ENCODE measurements around the gene CALML5.

CALML5 gene

GRCh38 chr10:5502571-5503476, 3.5 kb upstream of the CALML5 start:
- no peak overlapping the region for H3K4me3 Mint-ChIP-seq
- H3K36me3 Mint-ChIP-seq (ENCODE audit: low read depth), result no peaks in the 10 kb centered on the region
- H3K9me3 Mint-ChIP-seq, result no peaks in the 10 kb centered on the region
- no peaks in the 10 kb centered on the region for H3K4me1 Mint-ChIP-seq (ENCODE audit: low read depth)
- H3K27ac Mint-ChIP-seq, result no peak overlapping the region
- peaks cover 13% of the 10 kb centered on the region for H3K27me3 Mint-ChIP-seq

GRCh38 chr10:5502061-5502521, 2.7 kb upstream of the CALML5 start:
- Mint-ChIP-seq H3K27me3 (peaks cover 13% of the 10 kb centered on the region), H3K4me3 (no peak overlapping the region), H3K4me1 (ENCODE audit: low read depth) (no peaks in the 10 kb centered on the region), H3K27ac (no peak overlapping the region), H3K9me3 (no peaks in the 10 kb centered on the region), H3K36me3 (ENCODE audit: low read depth) (no peaks in the 10 kb centered on the region)

- no peaks in the 10 kb centered on the region for H3K4me1 Mint-ChIP-seq (ENCODE audit: low read depth)
- no peaks in the 10 kb centered on the region for H3K36me3 Mint-ChIP-seq (ENCODE audit: low read depth)
- H3K27ac Mint-ChIP-seq, result no peak overlapping the region
- no peaks in the 10 kb centered on the region for H3K9me3 Mint-ChIP-seq
- H3K4me3 Mint-ChIP-seq, result no peak overlapping the region
- H3K27me3 Mint-ChIP-seq, result peaks cover 13% of the 10 kb centered on the region
Measured at GRCh38 chr10:5500910-5501309, 1.5 kb upstream of the CALML5 start.

- Mint-ChIP-seq H3K4me1 (ENCODE audit: low read depth) (no peaks in the 10 kb centered on the region), H3K4me3 (no peak overlapping the region), H3K9me3 (no peaks in the 10 kb centered on the region), H3K27ac (no peak overlapping the region), H3K36me3 (ENCODE audit: low read depth) (no peaks in the 10 kb centered on the region), H3K27me3 (peaks cover 13% of the 10 kb centered on the region)
Measured at GRCh38 chr10:5500162-5500670, 846 bp upstream of the CALML5 start.

- no peak overlapping the region for H3K27ac Mint-ChIP-seq
- no peaks in the 10 kb centered on the region for H3K9me3 Mint-ChIP-seq
- H3K27me3 Mint-ChIP-seq, result peaks cover 13% of the 10 kb centered on the region
- no peaks in the 10 kb centered on the region for H3K4me1 Mint-ChIP-seq (ENCODE audit: low read depth)
- no peaks in the 10 kb centered on the region for H3K36me3 Mint-ChIP-seq (ENCODE audit: low read depth)
- H3K4me3 Mint-ChIP-seq, result no peak overlapping the region
Measured at GRCh38 chr10:5498791-5499492, 428 bp downstream of the CALML5 start.

- Mint-ChIP-seq H3K36me3 (ENCODE audit: low read depth) (no peaks in the 10 kb centered on the region), H3K27ac (no peak overlapping the region), H3K9me3 (no peaks in the 10 kb centered on the region), H3K27me3 (peaks cover 9% of the 10 kb centered on the region), H3K4me1 (ENCODE audit: low read depth) (no peaks in the 10 kb centered on the region), H3K4me3 (no peak overlapping the region)
Measured at GRCh38 chr10:5497948-5498730, 1.2 kb downstream of the CALML5 start.

GRCh38 chr10:5497289-5497688, 2.1 kb downstream of the CALML5 start:
- Mint-ChIP-seq H3K9me3 (no peaks in the 10 kb centered on the region), H3K4me3 (no peak overlapping the region), H3K36me3 (ENCODE audit: low read depth) (no peaks in the 10 kb centered on the region), H3K4me1 (ENCODE audit: low read depth) (no peaks in the 10 kb centered on the region), H3K27me3 (peaks cover 5% of the 10 kb centered on the region), H3K27ac (no peak overlapping the region)

- no peaks in the 10 kb centered on the region for H3K36me3 Mint-ChIP-seq (ENCODE audit: low read depth)
- H3K27ac Mint-ChIP-seq, result no peak overlapping the region
- no peaks in the 10 kb centered on the region for H3K4me1 Mint-ChIP-seq (ENCODE audit: low read depth)
- H3K4me3 Mint-ChIP-seq, result no peak overlapping the region
- no peaks in the 10 kb centered on the region for H3K9me3 Mint-ChIP-seq
- H3K27me3 Mint-ChIP-seq, result peaks cover 5% of the 10 kb centered on the region
Measured at GRCh38 chr10:5496261-5497250, 2.8 kb downstream of the CALML5 start.

- Mint-ChIP-seq H3K36me3 (ENCODE audit: low read depth) (no peaks in the 10 kb centered on the region), H3K27me3 (no peaks in the 10 kb centered on the region), H3K27ac (no peak overlapping the region), H3K4me3 (no peak overlapping the region), H3K4me1 (ENCODE audit: low read depth) (peaks cover 8% of the 10 kb centered on the region), H3K9me3 (no peaks in the 10 kb centered on the region)
Measured at GRCh38 chr10:5494611-5495010, 4.8 kb downstream of the CALML5 start.

GRCh38 chr10:5493691-5494090, 5.7 kb downstream of the CALML5 start:
- Mint-ChIP-seq H3K4me1 (ENCODE audit: low read depth) (peaks cover 11% of the 10 kb centered on the region), H3K27ac (no peak overlapping the region), H3K4me3 (no peak overlapping the region), H3K36me3 (ENCODE audit: low read depth) (no peaks in the 10 kb centered on the region), H3K9me3 (no peaks in the 10 kb centered on the region), H3K27me3 (no peaks in the 10 kb centered on the region)

- Mint-ChIP-seq H3K9me3 (no peaks in the 10 kb centered on the region), H3K27me3 (no peaks in the 10 kb centered on the region), H3K36me3 (ENCODE audit: low read depth) (no peaks in the 10 kb centered on the region), H3K27ac (no peak overlapping the region), H3K4me1 (ENCODE audit: low read depth) (peaks cover 11% of the 10 kb centered on the region), H3K4me3 (no peak overlapping the region)
Measured at GRCh38 chr10:5492929-5493576, 6.3 kb downstream of the CALML5 start.

- Mint-ChIP-seq H3K4me1 (ENCODE audit: low read depth) (peaks cover 11% of the 10 kb centered on the region), H3K27ac (no peak overlapping the region)
Measured at GRCh38 chr10:5492322-5492855, 7.0 kb downstream of the CALML5 start.

GRCh38 chr10:5491477-5491876, 7.9 kb downstream of the CALML5 start:
- Mint-ChIP-seq H3K9me3 (no peaks in the 10 kb centered on the region), H3K27ac (no peak overlapping the region), H3K4me3 (no peak overlapping the region), H3K4me1 (ENCODE audit: low read depth) (peaks cover 11% of the 10 kb centered on the region), H3K36me3 (ENCODE audit: low read depth) (no peaks in the 10 kb centered on the region), H3K27me3 (no peaks in the 10 kb centered on the region)

More at GRCh38 chr10:5492322-5492855, 7.0 kb downstream of the CALML5 start:
- Mint-ChIP-seq H3K9me3 (no peaks in the 10 kb centered on the region), H3K27me3 (no peaks in the 10 kb centered on the region), H3K4me3 (no peak overlapping the region), H3K36me3 (ENCODE audit: low read depth) (no peaks in the 10 kb centered on the region)
